Activated CD4-positive, alpha-beta T cell treated with anti-CD3 and anti-CD28 coated beads, Interleukin-2, amount 10 ng/mL, durations not matched to agents 24 days and 14 days (primary cell): ENCODE results near the gene CYTH4. TPM values are rescaled to one million over a fixed set of nuclear protein-coding genes. Genes with fewer than 3 reads are reported as not detected.

Source experiments
- DNase-seq: peaks from one replicate; pipeline ENCODE4 v3.0.0; 2022
- H3K27ac Mint-ChIP-seq: one replicate; pipeline ENCODE4 v1.8.0; 2022; ENCODE audit warnings: mild to moderate bottlenecking, mixed read lengths
- H3K27me3 Mint-ChIP-seq: one replicate; pipeline ENCODE4 v1.8.0; 2022; ENCODE audit warnings: mixed read lengths
- H3K36me3 Mint-ChIP-seq: one replicate; pipeline ENCODE4 v1.8.0; 2022; ENCODE audit warnings: low read depth, mild to moderate bottlenecking, mixed read lengths
- H3K4me1 Mint-ChIP-seq: one replicate; pipeline ENCODE4 v1.8.0; 2021; ENCODE audit warnings: mixed read lengths
- H3K4me3 Mint-ChIP-seq: one replicate; pipeline ENCODE4 v1.8.0; 2022; ENCODE audit warnings: mild to moderate bottlenecking, moderate library complexity, mixed read lengths
- H3K9me3 Mint-ChIP-seq: one replicate; pipeline ENCODE4 v1.8.0; 2021; ENCODE audit warnings: mixed read lengths
- intact Hi-C: fragments of 100-400 bp; cut with micrococcal nuclease; formaldehyde crosslinking; loops from one replicate; pipeline ENCODE4 v1.15.1; 2023
- total RNA-seq: library from RNA; stranded (reverse); gene quantifications from 2 replicates; pipeline ENCODE4 v1.2.3, GENCODE V29; 2022

The CYTH4 gene
- total RNA-seq, 1 donor from 2014 or later: 44.9 TPM

DNA sequence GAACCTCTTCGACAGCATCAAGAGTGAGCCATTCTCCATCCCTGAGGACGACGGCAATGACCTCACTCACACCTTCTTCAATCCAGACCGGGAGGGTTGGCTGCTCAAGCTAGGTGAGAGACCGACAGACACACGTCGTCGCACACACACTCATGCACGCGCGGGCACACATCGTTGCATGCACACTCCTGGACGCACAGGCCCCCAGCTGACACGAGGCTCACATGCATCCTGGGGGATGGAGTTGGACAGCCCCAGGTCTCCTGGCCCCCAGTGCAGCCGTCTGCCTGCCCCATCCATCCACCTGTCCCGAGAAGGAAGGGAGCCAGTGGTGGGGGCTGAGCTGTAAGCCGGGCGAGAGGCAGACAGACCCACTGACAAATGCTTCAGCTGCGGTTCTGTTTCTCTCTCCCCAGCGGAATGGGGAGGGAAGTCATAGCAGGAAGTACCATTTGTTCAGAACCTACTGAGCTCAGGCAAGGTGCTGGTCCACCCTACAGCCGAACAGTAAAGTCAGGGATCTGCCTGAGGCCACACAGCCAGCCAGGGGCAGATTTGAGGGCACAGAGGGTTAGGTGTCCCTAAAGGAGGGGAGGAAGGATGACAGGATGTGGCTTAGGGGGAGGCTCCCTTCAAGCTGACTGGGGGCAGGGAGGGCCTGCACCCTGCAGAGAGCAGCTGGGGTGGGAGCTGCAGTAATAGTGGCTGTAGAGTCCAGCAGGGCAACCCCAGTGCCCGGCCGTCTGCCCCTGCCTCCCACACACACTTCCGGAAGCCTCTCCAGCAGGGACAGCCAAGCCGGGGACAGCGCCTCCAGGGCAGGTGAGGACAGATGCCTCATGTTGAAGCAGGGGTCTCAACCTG, 27.1 kb downstream of the CYTH4 start:
- intact Hi-C loops: no loop called here
- peak overlapping the region; percentile 77 for H3K4me3 Mint-ChIP-seq
- peak; percentile 88 for DNase-seq
- peak overlapping the region; percentile 97 for H3K27ac Mint-ChIP-seq
- no peaks in the 10 kb centered on the region for H3K9me3 Mint-ChIP-seq
- peaks cover 71% of the 10 kb centered on the region for H3K36me3 Mint-ChIP-seq
- no peaks in the 10 kb centered on the region for H3K27me3 Mint-ChIP-seq
- H3K4me1 Mint-ChIP-seq: peaks cover 82% of the 10 kb centered on the region

DNA sequence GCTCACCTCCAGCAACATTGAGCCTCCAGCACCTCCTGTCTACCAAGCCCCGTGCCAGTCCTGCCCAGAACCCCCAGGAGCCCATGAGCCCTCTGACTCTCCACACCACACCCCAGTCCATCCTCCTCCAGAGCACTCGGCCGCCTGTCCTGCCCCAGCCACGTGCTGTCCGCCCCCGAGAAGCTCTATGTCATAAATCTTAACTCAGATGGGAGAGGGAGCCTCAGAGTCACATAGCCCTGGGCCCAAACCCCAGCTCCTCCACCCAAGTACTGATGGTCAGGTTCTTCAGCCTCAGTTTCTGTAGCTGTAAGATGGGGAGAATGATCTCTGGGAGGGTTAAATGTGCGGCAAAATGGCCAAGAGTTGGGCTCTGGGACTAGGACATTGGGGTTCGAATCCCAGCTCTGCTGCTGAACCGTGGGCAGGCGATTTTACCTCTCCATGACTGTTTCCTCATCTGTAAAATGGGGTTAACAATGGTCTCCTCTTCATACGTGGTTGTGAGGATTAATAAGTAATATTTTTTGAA, 27.8 kb downstream of the CYTH4 start:
- Mint-ChIP-seq H3K9me3 (no peaks in the 10 kb centered on the region), H3K4me1 (peaks cover 83% of the 10 kb centered on the region), H3K27me3 (no peaks in the 10 kb centered on the region), H3K36me3 (peaks cover 71% of the 10 kb centered on the region), H3K4me3 (peak overlapping the region; percentile 77), H3K27ac (peak overlapping the region; percentile 97)
- intact Hi-C loops: no loop called here
- DNase-seq: no peak

DNA sequence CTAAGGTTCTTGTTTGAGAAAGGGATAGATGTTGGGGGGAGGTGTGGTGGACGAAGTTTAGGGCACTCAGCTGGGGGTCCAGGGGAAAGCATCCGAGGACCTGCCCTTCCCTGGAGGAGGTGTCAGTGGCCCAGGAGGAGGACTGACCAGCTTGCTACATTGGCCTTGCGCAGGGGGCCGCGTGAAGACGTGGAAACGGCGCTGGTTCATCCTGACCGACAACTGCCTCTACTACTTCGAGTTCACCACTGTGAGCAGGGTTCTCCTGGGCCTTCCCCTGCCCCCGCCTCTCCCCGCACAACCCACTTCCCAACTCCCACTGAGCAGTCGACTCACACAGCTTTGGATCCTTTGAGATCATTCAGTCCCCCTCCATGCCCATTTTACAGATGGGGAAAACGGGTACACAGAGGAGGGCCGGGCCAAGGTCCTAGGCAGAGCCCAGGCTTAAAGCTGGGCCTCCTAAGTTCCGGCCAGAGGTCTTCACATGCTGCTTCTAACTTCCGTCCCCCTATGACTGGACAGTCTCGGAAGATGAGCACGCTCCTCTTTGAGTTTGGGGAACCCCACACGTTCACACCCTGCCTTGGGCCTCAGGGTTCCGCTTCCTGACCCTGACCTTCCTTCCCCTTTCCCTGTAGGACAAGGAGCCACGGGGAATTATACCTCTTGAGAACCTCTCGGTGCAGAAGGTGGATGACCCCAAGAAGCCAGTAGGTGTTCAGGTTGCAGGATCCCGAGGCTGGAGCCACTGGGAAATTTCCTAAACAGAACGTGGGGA, 28.7 kb downstream of the CYTH4 start:
- Mint-ChIP-seq H3K36me3 (peaks cover 63% of the 10 kb centered on the region), H3K27ac (peak overlapping the region; percentile 65), H3K9me3 (no peaks in the 10 kb centered on the region), H3K27me3 (no peaks in the 10 kb centered on the region), H3K4me3 (no peak overlapping the region), H3K4me1 (peaks cover 78% of the 10 kb centered on the region)
- no peak for DNase-seq
- intact Hi-C loops: no loop called here

DNA sequence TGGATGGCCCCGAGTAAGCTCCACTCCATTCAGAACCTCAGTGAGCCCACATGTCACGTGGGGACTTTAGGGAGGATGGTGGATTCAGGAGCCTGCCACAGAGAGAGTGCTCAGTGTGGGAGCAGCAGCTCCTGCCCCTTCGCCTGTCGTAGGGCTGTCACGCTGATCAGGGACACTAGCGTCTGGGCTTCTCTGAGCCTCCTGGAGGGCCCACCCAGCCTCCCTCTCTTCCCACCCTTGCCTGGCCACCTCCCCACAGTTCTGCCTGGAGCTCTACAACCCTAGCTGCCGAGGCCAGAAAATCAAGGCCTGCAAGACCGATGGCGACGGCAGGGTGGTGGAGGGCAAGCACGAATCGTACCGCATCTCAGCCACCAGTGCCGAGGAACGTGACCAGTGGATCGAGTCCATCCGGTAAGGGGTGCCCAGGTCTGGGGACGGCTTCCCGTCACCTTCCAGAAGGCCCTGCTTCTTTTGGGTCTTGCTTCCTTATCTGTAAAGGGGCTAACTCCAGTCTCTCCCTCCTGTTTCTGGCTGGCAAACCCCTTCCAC, 29.5 kb downstream of the CYTH4 start:
- no peak for DNase-seq
- peaks cover 56% of the 10 kb centered on the region for H3K36me3 Mint-ChIP-seq
- peaks cover 74% of the 10 kb centered on the region for H3K4me1 Mint-ChIP-seq
- peak overlapping the region; percentile 51 for H3K27ac Mint-ChIP-seq
- no peaks in the 10 kb centered on the region for H3K9me3 Mint-ChIP-seq
- no peaks in the 10 kb centered on the region for H3K27me3 Mint-ChIP-seq
- intact Hi-C loops: no loop called here
- no peak overlapping the region for H3K4me3 Mint-ChIP-seq

DNA sequence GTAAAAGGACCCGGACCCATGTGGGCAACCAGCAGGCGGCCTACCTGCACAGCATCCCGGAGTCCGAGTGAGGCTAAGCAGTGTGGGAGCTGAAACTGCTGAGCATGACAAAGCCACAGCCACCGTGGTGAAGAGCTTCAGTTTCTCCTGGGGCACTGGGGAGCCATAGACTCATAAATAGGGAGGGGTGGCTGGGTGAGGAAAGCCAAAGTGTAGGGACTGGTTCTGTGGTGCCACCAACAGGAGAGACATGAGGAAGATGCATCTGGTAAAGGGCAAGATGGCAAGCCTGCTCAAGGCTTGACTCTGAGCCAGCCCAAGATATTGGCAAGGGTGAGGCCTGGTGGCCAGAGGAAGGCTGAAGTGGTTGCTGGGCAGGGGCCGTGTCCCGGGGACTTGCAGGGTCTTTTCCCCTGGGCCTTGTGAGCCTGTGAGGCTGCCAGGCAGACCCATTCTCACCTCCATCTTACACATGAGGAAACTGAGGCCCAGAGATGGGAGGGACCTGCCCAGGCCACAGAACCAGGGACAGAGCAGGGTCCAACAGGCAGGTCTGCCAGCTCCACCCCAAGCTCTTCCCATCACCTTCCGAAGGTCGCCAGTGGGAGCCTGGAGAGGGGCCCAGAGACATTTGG, 30.4 kb downstream of the CYTH4 start:
- no peak overlapping the region for H3K4me3 Mint-ChIP-seq

DNA sequence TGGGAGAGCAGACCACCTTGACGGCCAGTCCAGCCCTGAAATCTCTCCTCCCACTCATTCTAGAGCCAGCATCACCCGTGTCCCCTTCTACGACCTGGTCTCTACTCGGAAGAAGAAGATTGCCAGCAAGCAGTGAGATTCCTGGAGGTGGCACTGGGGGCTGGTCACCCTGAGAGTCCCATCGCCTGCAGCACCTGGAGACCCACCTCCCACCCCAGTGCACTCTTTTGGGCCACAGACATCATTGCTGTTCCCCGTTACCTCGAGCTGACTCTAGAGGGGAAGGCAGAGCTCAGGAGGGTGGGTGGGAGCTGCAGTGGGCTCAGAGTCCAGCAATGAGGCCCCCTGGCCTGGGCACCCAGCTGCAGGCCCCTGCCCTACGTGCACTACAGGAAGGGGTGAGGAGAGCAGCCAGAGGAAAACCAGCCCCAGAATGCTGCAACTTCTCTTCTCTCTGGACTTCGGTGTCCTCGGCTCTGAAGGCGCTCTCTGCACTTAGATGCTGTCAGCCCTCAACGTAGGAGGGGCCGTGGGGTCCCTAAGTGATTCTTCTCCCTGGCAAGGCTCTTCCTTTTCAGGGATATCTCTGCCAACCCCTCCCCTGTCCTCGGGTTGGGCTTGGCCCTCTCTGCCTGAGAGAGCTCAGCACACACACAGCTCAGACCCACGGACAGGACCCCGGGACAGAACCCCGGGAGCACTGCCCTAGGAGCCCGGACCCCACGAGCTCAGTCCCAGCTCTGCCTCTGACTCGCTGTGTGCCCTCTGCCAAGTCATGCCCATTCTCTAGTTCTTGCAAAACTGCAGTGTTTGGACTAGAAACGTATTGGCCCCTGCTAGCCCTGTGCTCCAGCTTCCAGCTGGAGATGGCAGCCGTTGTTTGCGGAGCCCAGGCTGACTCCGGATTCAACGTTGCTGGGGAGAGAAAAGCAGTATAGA, 31.3 kb downstream of the CYTH4 start:
- peaks cover 2% of the 10 kb centered on the region for H3K27me3 Mint-ChIP-seq
- no peak for DNase-seq
- H3K27ac Mint-ChIP-seq: peak overlapping the region; percentile 84
- intact Hi-C loops: no loop called here
- no peaks in the 10 kb centered on the region for H3K9me3 Mint-ChIP-seq
- peaks cover 46% of the 10 kb centered on the region for H3K36me3 Mint-ChIP-seq
- peaks cover 60% of the 10 kb centered on the region for H3K4me1 Mint-ChIP-seq
- H3K4me3 Mint-ChIP-seq: peak overlapping the region; percentile 48

More for the DNA sequence above, 30.4 kb downstream of the CYTH4 start:
- DNase-seq: no peak
- H3K4me1 Mint-ChIP-seq: peaks cover 69% of the 10 kb centered on the region
- peak overlapping the region; percentile 51 for H3K27ac Mint-ChIP-seq
- peaks cover 54% of the 10 kb centered on the region for H3K36me3 Mint-ChIP-seq
- peaks cover 1% of the 10 kb centered on the region for H3K27me3 Mint-ChIP-seq
- intact Hi-C loops: no loop called here
- no peaks in the 10 kb centered on the region for H3K9me3 Mint-ChIP-seq

DNA sequence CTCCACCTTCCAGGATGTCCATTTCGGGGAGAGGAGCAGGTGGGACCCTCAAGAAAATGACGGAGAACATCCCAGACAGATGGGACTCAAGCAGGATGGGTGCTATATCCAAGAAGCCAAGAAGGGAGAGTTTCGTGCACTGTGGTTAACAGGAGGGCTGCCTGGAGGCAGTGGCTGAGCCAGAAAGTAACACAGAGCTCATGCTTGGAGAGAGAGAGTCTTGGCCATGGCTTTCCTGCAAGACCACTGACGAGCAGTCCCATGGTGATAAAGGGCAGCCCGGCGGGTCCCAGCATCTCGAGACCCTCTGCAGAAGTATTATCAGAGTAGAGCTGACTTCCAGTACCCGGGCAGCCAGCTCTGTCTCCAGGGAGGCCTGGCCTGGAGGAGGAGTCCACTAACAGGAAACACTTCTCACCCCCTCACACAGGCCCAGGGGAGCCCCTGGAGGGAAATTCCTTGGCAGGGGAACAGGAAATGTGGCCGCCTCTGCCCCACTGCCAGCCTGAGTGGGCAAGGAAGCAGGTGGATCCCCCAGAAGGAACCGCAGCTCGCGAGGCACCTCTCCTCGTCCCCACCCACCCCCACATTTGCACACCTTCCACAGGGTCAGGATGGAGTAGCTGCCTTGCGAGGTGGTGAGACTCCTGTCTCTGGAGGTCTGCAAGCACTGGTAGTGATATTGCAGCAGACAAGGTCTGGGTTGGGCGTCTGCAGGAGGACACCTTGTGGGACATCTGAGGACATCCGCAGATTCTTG, 32.2 kb downstream of the CYTH4 start:
- H3K27ac Mint-ChIP-seq: peak overlapping the region; percentile 84
- DNase-seq: peak; percentile 82
- peak overlapping the region; percentile 65 for H3K4me3 Mint-ChIP-seq
- H3K9me3 Mint-ChIP-seq: no peaks in the 10 kb centered on the region
- peaks cover 42% of the 10 kb centered on the region for H3K36me3 Mint-ChIP-seq
- intact Hi-C loops: no loop called here
- H3K27me3 Mint-ChIP-seq: peaks cover 5% of the 10 kb centered on the region
- peaks cover 51% of the 10 kb centered on the region for H3K4me1 Mint-ChIP-seq

DNA sequence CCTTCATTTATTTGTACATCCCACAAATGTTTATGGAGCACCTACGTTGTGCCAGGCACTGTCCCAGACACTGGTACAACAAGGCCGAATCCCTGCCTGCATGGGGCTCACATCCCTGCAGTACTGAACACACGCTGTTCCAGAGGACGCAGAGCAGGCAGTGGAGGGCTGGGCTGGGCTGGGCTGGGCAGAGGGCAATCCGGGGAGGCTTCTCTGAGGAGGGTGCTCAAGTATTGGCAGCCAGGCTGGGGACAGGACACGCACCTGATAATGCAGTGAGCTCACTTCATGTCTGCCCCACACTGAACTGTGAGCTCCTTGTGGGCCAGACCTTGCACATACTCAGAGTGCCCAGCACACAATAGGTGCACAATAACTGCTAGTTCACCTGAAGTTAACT, 34.1 kb downstream of the CYTH4 start:
- no peak for DNase-seq
- Mint-ChIP-seq H3K4me3 (no peak overlapping the region), H3K36me3 (peaks cover 23% of the 10 kb centered on the region), H3K27me3 (peaks cover 11% of the 10 kb centered on the region), H3K4me1 (peaks cover 36% of the 10 kb centered on the region), H3K27ac (no peak overlapping the region), H3K9me3 (no peaks in the 10 kb centered on the region)
- intact Hi-C loops: loop anchor here (1.0 to 2.0 kb wide), 2 partner anchors 112 to 141 kb away; no protein-coding TSS in a partner anchor

DNA sequence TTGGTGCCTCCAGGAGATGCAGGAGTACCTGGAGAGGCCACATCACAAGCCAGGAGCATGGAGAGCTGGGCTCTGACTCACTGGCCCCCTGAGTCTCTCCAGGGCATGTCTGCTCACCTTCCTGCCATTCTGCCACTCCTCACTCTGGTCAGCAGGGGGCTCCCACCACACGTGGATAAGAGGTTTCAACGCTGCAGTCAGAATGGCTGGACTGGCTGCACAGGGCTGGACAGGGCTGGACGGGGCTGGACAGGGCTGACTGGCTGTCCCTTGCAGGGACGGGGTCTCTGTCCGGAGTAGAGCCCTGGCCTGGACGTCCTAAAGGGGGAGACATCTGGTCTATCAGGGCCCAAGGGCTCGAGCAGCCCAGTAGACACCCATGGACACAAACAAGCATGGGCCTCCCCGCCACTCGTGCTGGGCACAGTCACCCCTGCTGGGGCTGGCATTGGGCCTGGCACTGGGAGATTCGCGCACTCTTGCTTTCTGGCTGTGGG, 34.6 kb downstream of the CYTH4 start:
- peak; percentile 90 for DNase-seq
- Mint-ChIP-seq H3K27me3 (peaks cover 14% of the 10 kb centered on the region), H3K9me3 (no peaks in the 10 kb centered on the region), H3K4me3 (no peak overlapping the region), H3K27ac (no peak overlapping the region), H3K36me3 (peaks cover 21% of the 10 kb centered on the region), H3K4me1 (peaks cover 36% of the 10 kb centered on the region)
- intact Hi-C loops: loop anchor here (1.0 to 2.0 kb wide), 2 partner anchors 112 to 140 kb away; no protein-coding TSS in a partner anchor

DNA sequence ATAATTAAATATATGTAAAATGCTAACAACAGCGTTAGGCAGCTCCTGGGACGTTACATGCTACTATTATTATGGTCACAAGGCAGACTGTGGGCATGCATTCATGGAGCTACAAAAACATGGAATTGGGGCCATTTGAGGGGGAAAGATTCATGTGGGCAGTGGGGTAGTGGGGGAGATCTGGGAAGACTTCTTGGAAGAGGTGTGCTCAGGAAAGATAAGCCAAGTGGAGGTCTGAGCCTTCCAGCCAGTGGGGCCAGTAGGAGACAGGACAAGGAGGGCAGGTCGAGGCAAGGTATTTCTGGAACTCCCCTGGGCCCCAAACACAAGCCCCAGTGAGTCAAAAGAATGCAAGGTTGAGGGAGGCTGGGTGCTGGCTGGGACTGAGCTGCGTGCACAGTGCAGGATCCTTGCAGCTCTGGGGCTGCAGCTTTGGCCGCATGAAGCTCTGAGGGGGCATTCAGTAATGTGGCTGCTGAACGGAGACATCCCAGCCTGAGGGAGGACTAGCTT, 35.4 kb downstream of the CYTH4 start:
- intact Hi-C loops: loop anchor here (2.0 kb wide), 1 partner anchor 111 kb away; no protein-coding TSS in a partner anchor
- H3K36me3 Mint-ChIP-seq: peaks cover 14% of the 10 kb centered on the region
- no peak overlapping the region for H3K4me3 Mint-ChIP-seq
- peaks cover 21% of the 10 kb centered on the region for H3K27me3 Mint-ChIP-seq
- peak overlapping the region; percentile 8 for H3K27ac Mint-ChIP-seq
- no peaks in the 10 kb centered on the region for H3K9me3 Mint-ChIP-seq
- DNase-seq: no peak
- peaks cover 29% of the 10 kb centered on the region for H3K4me1 Mint-ChIP-seq

DNA sequence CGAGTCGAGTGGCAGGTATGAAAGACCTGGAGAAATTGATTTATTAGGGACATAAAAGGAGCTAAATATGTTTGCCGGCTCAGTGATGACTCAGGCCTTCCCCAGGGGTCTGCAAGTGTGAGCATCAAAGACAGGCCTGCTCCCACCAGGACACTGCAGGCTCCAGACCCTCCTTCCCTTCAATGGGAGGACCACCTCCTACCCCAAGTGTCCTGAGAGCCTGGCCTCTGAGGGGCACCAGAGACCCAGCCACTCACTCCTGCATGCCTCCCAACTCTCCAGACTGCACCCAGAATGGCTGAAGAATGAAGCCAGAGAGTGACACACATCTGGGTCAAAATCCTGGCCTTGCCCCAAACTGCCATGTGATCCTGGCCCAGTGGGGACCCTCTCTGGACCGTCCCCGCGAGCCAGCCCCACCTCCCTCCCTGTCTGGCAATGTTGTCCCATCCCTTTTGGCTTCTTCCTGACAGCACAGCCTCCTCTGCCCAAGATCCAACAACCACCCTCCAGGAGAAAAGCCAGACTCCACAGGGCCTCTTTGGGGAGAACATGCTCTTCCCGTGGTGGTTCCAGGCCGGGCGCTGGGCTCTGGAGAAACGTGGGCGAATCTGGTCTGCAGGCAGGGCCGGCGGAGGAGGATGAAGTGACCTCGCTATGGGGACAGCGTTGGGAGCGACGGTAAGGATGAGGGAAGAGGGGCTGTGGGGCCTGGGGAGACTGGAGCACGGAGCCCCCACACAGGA, 36.2 kb downstream of the CYTH4 start:
- Mint-ChIP-seq H3K27ac (no peak overlapping the region), H3K9me3 (no peaks in the 10 kb centered on the region), H3K27me3 (peaks cover 28% of the 10 kb centered on the region), H3K4me1 (peaks cover 24% of the 10 kb centered on the region), H3K4me3 (no peak overlapping the region), H3K36me3 (peaks cover 10% of the 10 kb centered on the region)
- DNase-seq: no peak
- intact Hi-C loops: no loop called here
